ENCODE measurements around the gene PIGQ. TPM values are rescaled to one million over a fixed set of nuclear protein-coding genes. Genes with fewer than 3 reads are reported as not detected.

PIGQ gene
- total and polyA plus RNA-seq, 4 donors, result 34.9 to 98.2 (median 61.4) TPM

DNA sequence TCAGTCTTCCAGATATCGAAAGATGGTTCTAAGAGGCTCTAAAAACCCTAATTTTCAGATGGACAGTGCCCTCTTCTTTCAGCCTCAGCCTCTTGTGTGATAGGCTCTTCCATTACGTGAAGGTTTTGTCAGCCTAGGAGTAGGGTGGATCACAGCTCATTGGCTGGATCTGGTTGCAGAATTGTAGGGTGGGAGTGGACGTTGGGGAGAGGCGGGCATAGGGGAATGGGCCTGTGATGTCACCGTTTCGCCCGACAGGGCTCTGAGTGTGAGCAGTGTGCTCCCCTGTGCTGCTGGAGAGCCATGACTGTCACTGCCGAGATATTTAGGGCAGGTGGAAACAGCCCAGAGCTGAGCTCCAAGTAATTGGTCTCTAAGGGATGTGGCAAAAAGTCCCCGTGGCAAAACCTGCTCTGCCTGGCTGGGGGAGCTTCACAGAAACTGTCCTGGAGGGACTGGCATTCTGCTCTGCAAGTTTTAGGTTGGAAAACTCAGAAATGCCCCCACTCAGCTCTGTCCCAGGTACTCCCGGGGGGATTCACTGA, 54.8 kb downstream of the PIGQ start:
- ATAC-seq (ENCODE audit: insufficient read depth, low FRiP score), result no peak
- TF ChIP-seq, protein P1, sequence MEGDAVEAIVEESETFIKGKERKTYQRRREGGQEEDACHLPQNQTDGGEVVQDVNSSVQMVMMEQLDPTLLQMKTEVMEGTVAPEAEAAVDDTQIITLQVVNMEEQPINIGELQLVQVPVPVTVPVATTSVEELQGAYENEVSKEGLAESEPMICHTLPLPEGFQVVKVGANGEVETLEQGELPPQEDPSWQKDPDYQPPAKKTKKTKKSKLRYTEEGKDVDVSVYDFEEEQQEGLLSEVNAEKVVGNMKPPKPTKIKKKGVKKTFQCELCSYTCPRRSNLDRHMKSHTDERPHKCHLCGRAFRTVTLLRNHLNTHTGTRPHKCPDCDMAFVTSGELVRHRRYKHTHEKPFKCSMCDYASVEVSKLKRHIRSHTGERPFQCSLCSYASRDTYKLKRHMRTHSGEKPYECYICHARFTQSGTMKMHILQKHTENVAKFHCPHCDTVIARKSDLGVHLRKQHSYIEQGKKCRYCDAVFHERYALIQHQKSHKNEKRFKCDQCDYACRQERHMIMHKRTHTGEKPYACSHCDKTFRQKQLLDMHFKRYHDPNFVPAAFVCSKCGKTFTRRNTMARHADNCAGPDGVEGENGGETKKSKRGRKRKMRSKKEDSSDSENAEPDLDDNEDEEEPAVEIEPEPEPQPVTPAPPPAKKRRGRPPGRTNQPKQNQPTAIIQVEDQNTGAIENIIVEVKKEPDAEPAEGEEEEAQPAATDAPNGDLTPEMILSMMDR (IDR thresholded peaks at IDR 0.05; ENCODE audit: control extremely low read depth, extremely low read depth), result no peak
- Histone ChIP-seq H3K9ac (ENCODE audit: insufficient read depth in 1 of 2, low read length in 2 of 2) (no peak overlapping the region), H3K27ac (ENCODE audit: low read depth in 1 of 2, low read length in 1 of 2) (no peak overlapping the region), H3K36me3 (ENCODE audit: control insufficient read depth in 4 of 4, insufficient read depth in 4 of 4, low read length in 4 of 4) (peaks cover 0 to 34% (median 5%) of the 10 kb centered on the region in 4 donors), H3K4me1 (ENCODE audit: control insufficient read depth in 5 of 5, insufficient read depth in 5 of 5, low read length in 5 of 5) (peaks cover 0 to 10% (median 7%) of the 10 kb centered on the region in 5 donors), H3K4me3 (no peak overlapping the region), H3K27me3 (ENCODE audit: control insufficient read depth in 3 of 3, insufficient read depth in 3 of 3, low read length in 2 of 3) (no peaks in the 10 kb centered on the region), H3K9me3 (ENCODE audit: control insufficient read depth in 4 of 4, insufficient read depth in 3 of 4, low read length in 3 of 4) (no peaks in the 10 kb centered on the region)
- no peak for DNase-seq
- whole genome bisulfite sequencing, 2 donors, result 87 to 90% methylated on average over 10 of the region's 10 CpGs

DNA sequence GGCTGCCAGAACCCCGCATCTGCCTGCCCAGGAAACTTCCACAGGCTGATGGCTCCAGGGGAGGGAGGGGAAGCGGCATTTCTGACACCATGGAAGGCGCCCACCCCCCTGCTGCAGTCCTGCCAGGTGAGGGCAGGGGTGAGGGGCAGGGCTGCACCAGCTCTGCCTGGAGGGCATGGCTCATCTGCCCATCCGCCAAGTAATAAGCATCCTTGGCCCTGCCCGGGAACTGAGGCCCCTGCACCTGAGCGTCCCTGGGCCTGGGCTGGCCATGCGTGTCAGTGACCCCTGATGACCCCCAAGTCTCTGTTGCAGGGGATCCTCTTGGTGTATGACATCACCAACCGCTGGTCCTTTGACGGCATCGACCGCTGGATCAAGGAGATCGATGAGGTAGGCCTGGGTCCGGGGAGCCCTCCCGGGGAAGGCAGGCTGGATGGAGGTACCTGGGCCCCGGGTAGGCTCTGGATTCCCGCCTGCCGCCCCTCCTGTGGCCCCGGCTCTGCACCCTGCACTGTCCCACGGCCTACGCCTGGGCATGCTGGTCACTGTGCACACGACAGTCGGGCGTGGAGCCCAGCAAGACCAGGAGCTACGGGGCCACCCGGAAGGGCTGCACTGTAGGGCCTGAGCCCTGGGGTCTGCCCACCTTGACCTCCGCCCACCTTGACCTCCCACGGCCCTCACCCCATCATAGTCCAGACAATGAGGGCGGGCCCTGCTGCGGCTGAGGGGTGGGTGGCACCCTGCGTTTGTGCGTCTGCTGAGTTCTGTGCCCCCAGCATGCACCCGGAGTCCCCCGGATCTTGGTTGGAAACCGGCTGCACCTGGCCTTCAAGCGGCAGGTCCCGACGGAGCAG, 55.6 kb downstream of the PIGQ start:
- ATAC-seq (ENCODE audit: insufficient read depth, low FRiP score) (no peak), DNase-seq (no peak)
- no peaks in the 10 kb centered on the region for H3K27me3 ChIP-seq (ENCODE audit: control insufficient read depth in 3 of 3, insufficient read depth in 3 of 3, low read length in 2 of 3)
- peaks cover 0 to 18% (median 10%) of the 10 kb centered on the region in 5 donors for H3K4me1 ChIP-seq (ENCODE audit: control insufficient read depth in 5 of 5, insufficient read depth in 5 of 5, low read length in 5 of 5)
- H3K36me3 ChIP-seq (ENCODE audit: control insufficient read depth in 4 of 4, insufficient read depth in 4 of 4, low read length in 4 of 4), result peaks cover 0 to 34% (median 5%) of the 10 kb centered on the region in 4 donors
- H3K4me3 ChIP-seq, result no peak overlapping the region
- H3K9me3 ChIP-seq (ENCODE audit: control insufficient read depth in 4 of 4, insufficient read depth in 3 of 4, low read length in 3 of 4), result no peaks in the 10 kb centered on the region
- TF ChIP-seq, protein P1 (IDR thresholded peaks at IDR 0.05; ENCODE audit: control extremely low read depth, extremely low read depth), result no peak
- WGBS, 2 donors, result 96 to 97% methylated on average over 37 of the region's 37 CpGs
- H3K9ac ChIP-seq (ENCODE audit: insufficient read depth in 1 of 2, low read length in 2 of 2), result no peak overlapping the region
- no peak overlapping the region for H3K27ac ChIP-seq (ENCODE audit: low read depth in 1 of 2, low read length in 1 of 2)

DNA sequence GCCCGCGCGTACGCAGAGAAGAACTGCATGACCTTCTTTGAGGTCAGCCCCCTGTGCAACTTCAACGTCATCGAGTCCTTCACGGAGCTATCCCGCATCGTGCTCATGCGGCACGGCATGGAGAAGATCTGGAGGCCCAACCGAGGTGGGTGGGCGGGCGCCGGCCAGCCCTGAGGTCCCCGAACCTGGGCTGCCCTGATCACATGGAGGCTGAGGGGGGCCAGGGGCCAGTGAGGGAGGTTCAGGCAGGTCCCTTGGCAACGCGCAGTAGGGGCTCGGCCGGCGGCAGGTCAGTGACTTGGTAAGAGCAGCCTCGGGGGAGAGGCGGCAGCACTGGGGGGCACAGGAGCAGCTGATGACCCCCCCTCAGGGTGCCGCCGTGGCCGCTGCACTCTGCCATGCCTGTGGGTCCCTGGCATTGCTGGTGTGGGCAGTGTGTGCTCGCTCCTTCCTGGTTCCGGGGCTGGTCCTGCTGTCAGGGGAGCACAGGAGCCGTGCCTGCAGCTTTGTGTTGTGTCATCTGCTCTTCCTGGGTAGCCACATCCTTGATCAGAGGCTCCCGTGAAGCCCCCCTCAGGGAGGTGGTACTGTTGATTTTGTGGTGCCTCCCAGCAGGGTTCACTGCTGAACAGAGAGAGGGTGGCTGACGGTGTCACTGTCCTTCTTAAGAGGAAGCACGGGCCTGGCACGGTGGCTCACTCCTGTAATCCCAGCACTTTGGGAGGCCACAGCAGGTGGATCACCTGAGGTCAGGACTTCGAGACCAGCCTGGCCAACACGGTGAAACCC, 56.4 kb downstream of the PIGQ start:
- no peaks in the 10 kb centered on the region for H3K9me3 ChIP-seq (ENCODE audit: control insufficient read depth in 4 of 4, insufficient read depth in 3 of 4, low read length in 3 of 4)
- H3K4me3 ChIP-seq, result no peak overlapping the region
- H3K4me1 ChIP-seq (ENCODE audit: control insufficient read depth in 5 of 5, insufficient read depth in 5 of 5, low read length in 5 of 5), result peaks cover 0 to 26% (median 15%) of the 10 kb centered on the region in 5 donors
- H3K27me3 ChIP-seq (ENCODE audit: control insufficient read depth in 3 of 3, insufficient read depth in 3 of 3, low read length in 2 of 3), result no peaks in the 10 kb centered on the region
- no peak for ATAC-seq (ENCODE audit: insufficient read depth, low FRiP score)
- H3K36me3 ChIP-seq (ENCODE audit: control insufficient read depth in 4 of 4, insufficient read depth in 4 of 4, low read length in 4 of 4), result peaks cover 0 to 34% (median 5%) of the 10 kb centered on the region in 4 donors
- TF ChIP-seq, protein P1 (IDR thresholded peaks at IDR 0.05; ENCODE audit: control extremely low read depth, extremely low read depth), result no peak
- no peak overlapping the region for H3K27ac ChIP-seq (ENCODE audit: low read depth in 1 of 2, low read length in 1 of 2)
- no peak overlapping the region for H3K9ac ChIP-seq (ENCODE audit: insufficient read depth in 1 of 2, low read length in 2 of 2)
- WGBS, 2 donors, result 92 to 95% methylated on average over 32 to 35 of the region's 35 CpGs
- DNase-seq, result no peak

Data from lung (tissue), 12 donors.